GM12878 (cell line): ENCODE measurements around the gene ZNF692. TPM values are rescaled to one million over a fixed set of nuclear protein-coding genes. Genes with fewer than 3 reads are reported as not detected.

Experiments
- DPF2 ChIP-seq: fragments of 450-650 bp; IDR thresholded peaks from 2 replicates; pipeline ENCODE4 v1.6.1; 2017; ENCODE audit warnings: mild to moderate bottlenecking
- FOS ChIP-seq: IDR thresholded peaks from 3 replicates; pipeline ENCODE4 v1.6.1; 2011; ENCODE audit warnings: borderline replicate concordance; ENCODE audit not compliant: insufficient read length; ENCODE audit errors: extremely low read depth
- GABPA ChIP-seq: IDR thresholded peaks from 2 replicates; pipeline ENCODE4 v1.6.1; 2014; ENCODE audit warnings: antibody characterized with exemption, low read depth, mild to moderate bottlenecking, inconsistent platforms
- MTA2 ChIP-seq: fragments of 450-650 bp; IDR thresholded peaks from 2 replicates; pipeline ENCODE4 v1.6.1; 2016; ENCODE audit warnings: low read depth, mild to moderate bottlenecking, moderate library complexity
- MXI1 ChIP-seq: fragments of 150-350 bp; IDR thresholded peaks from 2 replicates; pipeline ENCODE4 v1.6.1; 2011; ENCODE audit warnings: low read depth, mild to moderate bottlenecking, inconsistent platforms, low read length, improper control_type of control experiment
- NR2F1 ChIP-seq: fragments of 450-650 bp; conservative IDR thresholded peaks from 2 replicates; pipeline ENCODE4 v1.6.1; 2017; ENCODE audit warnings: mild to moderate bottlenecking
- RELA ChIP-seq: fragments of 450-650 bp; IDR thresholded peaks from 2 replicates; pipeline ENCODE4 v1.8.0; 2014; ENCODE audit warnings: borderline replicate concordance; ENCODE audit not compliant: partially characterized antibody
- RFX5 ChIP-seq: IDR thresholded peaks from 2 replicates; pipeline ENCODE4 v1.6.1; 2011; ENCODE audit warnings: low read depth, low read length, improper control_type of control experiment
- TCF12 ChIP-seq: IDR thresholded peaks from 2 replicates; pipeline ENCODE4 v1.6.1; 2011; ENCODE audit warnings: low read depth, mild to moderate bottlenecking, low read length
- ZNF384 ChIP-seq: IDR thresholded peaks from 2 replicates; pipeline ENCODE4 v1.6.1; 2012; ENCODE audit warnings: low read depth, mild to moderate bottlenecking, low read length, improper control_type of control experiment, borderline replicate concordance
- polyA plus RNA-seq, 11 experiments: library from polyadenylated mRNA; depleted of rRNA in 4 of 11; unstranded in 6 of 11; stranded (reverse) in 5 of 11; fragments of >200 nt; fragmentation: Nextera tagmentation in 4 of 11; fragmentation: Illumina TruSeq in 1 of 11; extraction: Ambion mirVana in 4 of 11; extraction: Trizol in 1 of 11; gene quantifications; 1 replicate in 1 of 11; 2 replicates in 10 of 11; pipeline versions ENCODE4 v1.2.1 to v1.2.3, GENCODE V29; 2011 to 2016; ENCODE audit warnings: inconsistent platforms in 2 of 11, missing spikeins in 2 of 11, low read depth in 1 of 11
- total RNA-seq, 4 experiments: library from RNA; depleted of rRNA in 3 of 4; stranded (reverse); fragments of >200 nt in 3 of 4; fragmentation: Illumina TruSeq in 1 of 4; extraction: Trizol in 1 of 4; gene quantifications; 2 replicates each; pipeline versions ENCODE4 v1.2.1 to v1.2.3, GENCODE V29; 2013 to 2021
- TF ChIP-seq, protein P1 (sequence below): fragments of 450-650 bp; IDR thresholded peaks from 2 replicates; pipeline ENCODE4 v1.6.1; 2017; ENCODE audit warnings: low read depth, mild to moderate bottlenecking, moderate library complexity
- TF ChIP-seq, protein P2 (sequence below): fragments of 450-650 bp; IDR thresholded peaks from 2 replicates; pipeline ENCODE4 v1.6.1; 2018; ENCODE audit warnings: borderline replicate concordance, mild to moderate bottlenecking; ENCODE audit not compliant: partially characterized antibody
- TF ChIP-seq, protein P3 (sequence below): fragments of 450-650 bp; IDR thresholded peaks from 2 replicates; pipeline ENCODE4 v1.6.1; 2014; ENCODE audit warnings: mild to moderate bottlenecking
- TF ChIP-seq, protein P4 (sequence below): fragments of 450-650 bp; IDR thresholded peaks from 2 replicates; pipeline ENCODE4 v1.6.1; 2017; ENCODE audit warnings: antibody characterized with exemption, mild to moderate bottlenecking, moderate library complexity
- TF ChIP-seq, protein P5 (sequence below): fragments of 450-650 bp; IDR thresholded peaks from 2 replicates; pipeline ENCODE4 v1.6.1; 2017; ENCODE audit warnings: mild to moderate bottlenecking

Gene ZNF692
- total and polyA plus RNA-seq, 10 of the 15 experiments (the other 5 are each of a cell fraction or from before 2014, with no cell fraction given): 5.3 to 76.6 (median 36.9) TPM

DNA sequence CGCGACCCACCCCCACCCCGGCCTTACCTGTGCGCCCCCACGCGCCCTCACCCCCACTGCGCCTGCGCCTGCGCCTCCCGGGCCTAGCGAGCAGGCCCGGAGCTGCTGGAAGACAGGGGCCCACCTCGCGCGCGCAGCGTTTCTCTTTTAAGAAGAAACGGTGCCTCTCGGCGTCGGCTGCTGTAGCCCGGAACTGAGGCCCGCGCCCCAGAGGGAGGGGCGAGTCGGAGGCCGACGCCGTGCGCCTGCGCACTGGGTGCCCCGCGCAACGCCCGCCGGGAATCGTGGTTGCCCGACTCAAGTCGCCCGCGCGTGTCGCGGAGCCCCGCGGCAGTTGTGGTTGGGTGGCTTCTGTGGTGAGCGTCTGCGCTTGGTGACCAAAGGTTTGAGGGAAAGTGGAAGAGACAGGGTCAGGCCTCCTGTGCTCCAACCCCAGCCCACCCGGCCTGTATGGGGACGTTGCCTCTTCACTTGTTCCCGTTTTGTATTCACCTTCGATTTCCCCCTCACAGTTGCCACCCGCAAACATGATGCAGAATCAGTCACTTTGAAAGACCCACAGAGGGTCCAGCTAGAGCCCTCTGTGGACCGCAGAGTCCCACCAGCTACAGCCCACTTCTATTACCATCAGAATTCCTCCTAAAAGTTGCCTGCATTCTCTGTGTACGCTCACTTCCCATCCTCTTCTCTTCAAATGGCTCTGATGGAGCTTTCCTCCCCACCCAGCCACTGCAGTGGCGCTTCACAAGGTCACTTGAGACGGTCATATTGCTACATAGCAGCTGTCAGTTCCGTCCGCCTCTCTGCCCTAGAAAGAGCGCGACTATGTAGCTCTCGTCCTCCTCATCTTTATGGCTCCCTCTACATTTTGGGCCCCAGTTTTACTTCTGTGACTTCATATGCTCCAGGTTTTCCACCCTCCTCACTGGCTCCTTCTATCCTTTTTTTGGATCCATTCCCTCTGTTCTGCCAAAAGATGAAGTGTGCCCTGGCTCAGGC, at the start of gene ZNF692 (continued):
- TF ChIP-seq, protein P1, sequence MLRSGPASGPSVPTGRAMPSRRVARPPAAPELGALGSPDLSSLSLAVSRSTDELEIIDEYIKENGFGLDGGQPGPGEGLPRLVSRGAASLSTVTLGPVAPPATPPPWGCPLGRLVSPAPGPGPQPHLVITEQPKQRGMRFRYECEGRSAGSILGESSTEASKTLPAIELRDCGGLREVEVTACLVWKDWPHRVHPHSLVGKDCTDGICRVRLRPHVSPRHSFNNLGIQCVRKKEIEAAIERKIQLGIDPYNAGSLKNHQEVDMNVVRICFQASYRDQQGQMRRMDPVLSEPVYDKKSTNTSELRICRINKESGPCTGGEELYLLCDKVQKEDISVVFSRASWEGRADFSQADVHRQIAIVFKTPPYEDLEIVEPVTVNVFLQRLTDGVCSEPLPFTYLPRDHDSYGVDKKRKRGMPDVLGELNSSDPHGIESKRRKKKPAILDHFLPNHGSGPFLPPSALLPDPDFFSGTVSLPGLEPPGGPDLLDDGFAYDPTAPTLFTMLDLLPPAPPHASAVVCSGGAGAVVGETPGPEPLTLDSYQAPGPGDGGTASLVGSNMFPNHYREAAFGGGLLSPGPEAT: peak; percentile 84
- no peak for TF ChIP-seq ZNF384
- no peak for TF ChIP-seq RELA
- TF ChIP-seq, protein P2, sequence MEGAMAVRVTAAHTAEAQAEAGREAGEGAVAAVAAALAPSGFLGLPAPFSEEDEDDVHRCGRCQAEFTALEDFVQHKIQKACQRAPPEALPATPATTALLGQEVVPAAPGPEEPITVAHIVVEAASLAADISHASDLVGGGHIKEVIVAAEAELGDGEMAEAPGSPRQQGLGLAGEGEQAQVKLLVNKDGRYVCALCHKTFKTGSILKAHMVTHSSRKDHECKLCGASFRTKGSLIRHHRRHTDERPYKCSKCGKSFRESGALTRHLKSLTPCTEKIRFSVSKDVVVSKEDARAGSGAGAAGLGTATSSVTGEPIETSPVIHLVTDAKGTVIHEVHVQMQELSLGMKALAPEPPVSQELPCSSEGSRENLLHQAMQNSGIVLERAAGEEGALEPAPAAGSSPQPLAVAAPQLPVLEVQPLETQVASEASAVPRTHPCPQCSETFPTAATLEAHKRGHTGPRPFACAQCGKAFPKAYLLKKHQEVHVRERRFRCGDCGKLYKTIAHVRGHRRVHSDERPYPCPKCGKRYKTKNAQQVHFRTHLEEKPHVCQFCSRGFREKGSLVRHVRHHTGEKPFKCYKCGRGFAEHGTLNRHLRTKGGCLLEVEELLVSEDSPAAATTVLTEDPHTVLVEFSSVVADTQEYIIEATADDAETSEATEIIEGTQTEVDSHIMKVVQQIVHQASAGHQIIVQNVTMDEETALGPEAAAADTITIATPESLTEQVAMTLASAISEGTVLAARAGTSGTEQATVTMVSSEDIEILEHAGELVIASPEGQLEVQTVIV: peak; percentile 76
- peak; percentile 39; the same call in 1 of the 2 replicates for TF ChIP-seq MXI1
- no peak for TF ChIP-seq GABPA
- TF ChIP-seq RFX5: peak; percentile 59
- TF ChIP-seq MTA2: no peak
- TF ChIP-seq TCF12: 0 out of 2 replicates have a peak, but pooled peaks have one; percentile 49
- TF ChIP-seq, protein P3, sequence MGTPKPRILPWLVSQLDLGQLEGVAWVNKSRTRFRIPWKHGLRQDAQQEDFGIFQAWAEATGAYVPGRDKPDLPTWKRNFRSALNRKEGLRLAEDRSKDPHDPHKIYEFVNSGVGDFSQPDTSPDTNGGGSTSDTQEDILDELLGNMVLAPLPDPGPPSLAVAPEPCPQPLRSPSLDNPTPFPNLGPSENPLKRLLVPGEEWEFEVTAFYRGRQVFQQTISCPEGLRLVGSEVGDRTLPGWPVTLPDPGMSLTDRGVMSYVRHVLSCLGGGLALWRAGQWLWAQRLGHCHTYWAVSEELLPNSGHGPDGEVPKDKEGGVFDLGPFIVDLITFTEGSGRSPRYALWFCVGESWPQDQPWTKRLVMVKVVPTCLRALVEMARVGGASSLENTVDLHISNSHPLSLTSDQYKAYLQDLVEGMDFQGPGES: no peak
- no peak for TF ChIP-seq FOS
- TF ChIP-seq NR2F1: no peak
- TF ChIP-seq, protein P4, sequence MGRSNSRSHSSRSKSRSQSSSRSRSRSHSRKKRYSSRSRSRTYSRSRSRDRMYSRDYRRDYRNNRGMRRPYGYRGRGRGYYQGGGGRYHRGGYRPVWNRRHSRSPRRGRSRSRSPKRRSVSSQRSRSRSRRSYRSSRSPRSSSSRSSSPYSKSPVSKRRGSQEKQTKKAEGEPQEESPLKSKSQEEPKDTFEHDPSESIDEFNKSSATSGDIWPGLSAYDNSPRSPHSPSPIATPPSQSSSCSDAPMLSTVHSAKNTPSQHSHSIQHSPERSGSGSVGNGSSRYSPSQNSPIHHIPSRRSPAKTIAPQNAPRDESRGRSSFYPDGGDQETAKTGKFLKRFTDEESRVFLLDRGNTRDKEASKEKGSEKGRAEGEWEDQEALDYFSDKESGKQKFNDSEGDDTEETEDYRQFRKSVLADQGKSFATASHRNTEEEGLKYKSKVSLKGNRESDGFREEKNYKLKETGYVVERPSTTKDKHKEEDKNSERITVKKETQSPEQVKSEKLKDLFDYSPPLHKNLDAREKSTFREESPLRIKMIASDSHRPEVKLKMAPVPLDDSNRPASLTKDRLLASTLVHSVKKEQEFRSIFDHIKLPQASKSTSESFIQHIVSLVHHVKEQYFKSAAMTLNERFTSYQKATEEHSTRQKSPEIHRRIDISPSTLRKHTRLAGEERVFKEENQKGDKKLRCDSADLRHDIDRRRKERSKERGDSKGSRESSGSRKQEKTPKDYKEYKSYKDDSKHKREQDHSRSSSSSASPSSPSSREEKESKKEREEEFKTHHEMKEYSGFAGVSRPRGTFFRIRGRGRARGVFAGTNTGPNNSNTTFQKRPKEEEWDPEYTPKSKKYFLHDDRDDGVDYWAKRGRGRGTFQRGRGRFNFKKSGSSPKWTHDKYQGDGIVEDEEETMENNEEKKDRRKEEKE: no peak
- TF ChIP-seq DPF2: peak; percentile 64
- TF ChIP-seq, protein P5, sequence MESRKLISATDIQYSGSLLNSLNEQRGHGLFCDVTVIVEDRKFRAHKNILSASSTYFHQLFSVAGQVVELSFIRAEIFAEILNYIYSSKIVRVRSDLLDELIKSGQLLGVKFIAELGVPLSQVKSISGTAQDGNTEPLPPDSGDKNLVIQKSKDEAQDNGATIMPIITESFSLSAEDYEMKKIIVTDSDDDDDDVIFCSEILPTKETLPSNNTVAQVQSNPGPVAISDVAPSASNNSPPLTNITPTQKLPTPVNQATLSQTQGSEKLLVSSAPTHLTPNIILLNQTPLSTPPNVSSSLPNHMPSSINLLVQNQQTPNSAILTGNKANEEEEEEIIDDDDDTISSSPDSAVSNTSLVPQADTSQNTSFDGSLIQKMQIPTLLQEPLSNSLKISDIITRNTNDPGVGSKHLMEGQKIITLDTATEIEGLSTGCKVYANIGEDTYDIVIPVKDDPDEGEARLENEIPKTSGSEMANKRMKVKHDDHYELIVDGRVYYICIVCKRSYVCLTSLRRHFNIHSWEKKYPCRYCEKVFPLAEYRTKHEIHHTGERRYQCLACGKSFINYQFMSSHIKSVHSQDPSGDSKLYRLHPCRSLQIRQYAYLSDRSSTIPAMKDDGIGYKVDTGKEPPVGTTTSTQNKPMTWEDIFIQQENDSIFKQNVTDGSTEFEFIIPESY: no peak
- TF ChIP-seq, all 136 proteins: peak for 46
